K562 (cell line): Measurements from ENCODE around the gene PPP1R3E. TPM values are rescaled to one million over a fixed set of nuclear protein-coding genes. Genes with fewer than 3 reads are reported as not detected.

Experiments
- ETV5 ChIP-seq: sonication (generic); formaldehyde crosslinking; IDR thresholded peaks from 2 replicates; pipeline ENCODE4 v1.4.0; 2020; ENCODE audit warnings: low read depth, mild to moderate bottlenecking, missing genetic modification reagents
- HDAC1 ChIP-seq, 2 experiments: fragments of 450-650 bp; IDR thresholded peaks; 2 replicates each; pipeline ENCODE4 v1.6.1; 2016 to 2017; ENCODE audit warnings: inconsistent platforms in 1 of 2, mild to moderate bottlenecking in 1 of 2, moderate library complexity in 1 of 2
- KLF13 ChIP-seq: fragments of 450-650 bp; IDR thresholded peaks from 2 replicates; pipeline ENCODE4 v1.6.1; 2016; ENCODE audit warnings: missing genetic modification characterization, low read depth, mild to moderate bottlenecking, missing compliant biosample characterization, moderate library complexity, borderline replicate concordance
- MGA ChIP-seq: fragments of 450-650 bp; IDR thresholded peaks from 2 replicates; pipeline ENCODE4 v1.6.1; 2016; ENCODE audit warnings: mild to moderate bottlenecking, moderate library complexity
- MITF ChIP-seq: IDR thresholded peaks from 2 replicates; pipeline ENCODE4 v1.6.1; 2014; ENCODE audit warnings: antibody characterized with exemption
- MYBL2 ChIP-seq, 2 experiments: fragments of 450-650 bp in 1 of 2; sonication (generic) in 1 of 2; formaldehyde crosslinking in 1 of 2; IDR thresholded peaks; 2 replicates each; pipeline versions ENCODE4 v1.6.1 to v1.8.1; 2017 to 2022; ENCODE audit warnings: borderline replicate concordance in 1 of 2, inconsistent platforms in 1 of 2, low read depth in 1 of 2, mild to moderate bottlenecking in 1 of 2, missing genetic modification reagents in 1 of 2, moderate library complexity in 1 of 2
- NELFE ChIP-seq: IDR thresholded peaks from 2 replicates; pipeline ENCODE4 v1.6.1; 2011; ENCODE audit warnings: mild to moderate bottlenecking; ENCODE audit not compliant: insufficient read depth, insufficient read length
- RBM25 ChIP-seq: fragments of 200-400 bp; formaldehyde crosslinking; IDR thresholded peaks from 2 replicates; pipeline ENCODE4 v1.6.1; 2018; ENCODE audit warnings: low read length, low read depth, moderate library complexity; ENCODE audit not compliant: severe bottlenecking
- RBM34 ChIP-seq: fragments of 200-400 bp; formaldehyde crosslinking; IDR thresholded peaks from 2 replicates; pipeline ENCODE4 v1.6.1; 2018; ENCODE audit warnings: low read length, borderline replicate concordance; ENCODE audit not compliant: insufficient read depth
- TBL1XR1 ChIP-seq, 2 experiments: IDR thresholded peaks; 2 replicates each; pipeline ENCODE4 v1.6.1; 2012; ENCODE audit warnings: improper control_type of control experiment in 2 of 2, low read length in 2 of 2, mild to moderate bottlenecking in 1 of 2
- ZBTB7A ChIP-seq: IDR thresholded peaks from 2 replicates; pipeline ENCODE4 v1.6.1; 2011; ENCODE audit warnings: low read depth, mild to moderate bottlenecking, low read length, moderate library complexity, borderline replicate concordance; ENCODE audit not compliant: control insufficient read depth
- ZNF324 ChIP-seq: fragments of 250-450 bp; sonication (Bioruptor Pico); IDR thresholded peaks from 2 replicates; pipeline ENCODE4 v1.4.0; 2020; ENCODE audit warnings: mild to moderate bottlenecking
- ZNF384 ChIP-seq: IDR thresholded peaks from 2 replicates; pipeline ENCODE4 v1.6.1; 2012; ENCODE audit warnings: low read depth, low read length, improper control_type of control experiment
- ZNF589 ChIP-seq: fragments of 200-800 bp; sonication (Bioruptor generic); IDR thresholded peaks from 2 replicates; pipeline ENCODE4 v1.6.1; 2016; ENCODE audit warnings: low read depth, missing genetic modification characterization, missing compliant biosample characterization
- polyA plus RNA-seq, 8 experiments: library from polyadenylated mRNA; depleted of rRNA in 4 of 8; stranded (reverse) in 5 of 8; unstranded in 3 of 8; fragments of >200 nt; fragmentation: Nextera tagmentation in 2 of 8; fragmentation: Illumina TruSeq in 1 of 8; extraction: Ambion mirVana in 2 of 8; extraction: Trizol in 1 of 8; gene quantifications; 2 replicates each; pipeline versions ENCODE4 v1.2.1 to v1.2.3, GENCODE V29; 2011 to 2014; ENCODE audit warnings: inconsistent platforms in 1 of 8, missing spikeins in 1 of 8
- total RNA-seq, 7 experiments: library from RNA; depleted of rRNA in 6 of 7; stranded (reverse); fragments of >200 nt in 6 of 7; fragmentation: Illumina TruSeq in 2 of 7; extraction: Trizol in 2 of 7; gene quantifications; 2 replicates each; pipeline versions ENCODE4 v1.2.1 to v1.2.3, GENCODE V29; 2011 to 2021; ENCODE audit warnings: low replicate concordance in 1 of 7

The PPP1R3E gene
- total and polyA plus RNA-seq, 9 of the 15 experiments (the other 6 are each of a cell fraction or from before 2014, with no cell fraction given): 3.2 to 18.4 (median 7.6) TPM

- TF ChIP-seq MGA: no peak
- no peak for TF ChIP-seq ZBTB7A
- TF ChIP-seq ZNF324 (CRISPR knock-in tag): no peak
- no peak for TF ChIP-seq NELFE
- TF ChIP-seq TBL1XR1 (IDR thresholded peaks at IDR 0.05; ENCODE audit: low read length in 2 of 2): peak in 1 of 2 experiments; percentile 88; a peak in 2 of 4 replicates
- TF ChIP-seq HDAC1 (IDR thresholded peaks at IDR 0.05): peak in 1 of 2 experiments; percentile 87; a peak in 2 of 4 replicates
- TF ChIP-seq ZNF589 (CRISPR knock-in tag): no peak
- no peak for TF ChIP-seq RBM25
- no peak for TF ChIP-seq RBM34
- TF ChIP-seq MYBL2 (IDR thresholded peaks at IDR 0.05; ENCODE audit: low read depth): no peak
- TF ChIP-seq MYBL2 (CRISPR knock-in tag; IDR thresholded peaks at IDR 0.05; ENCODE audit: borderline replicate concordance): no peak
- TF ChIP-seq MITF: no peak
- TF ChIP-seq KLF13 (tag): peak; percentile 27; the same call in 1 of the 2 replicates
- peak; percentile 72 for TF ChIP-seq ETV5 (CRISPR knock-in tag)
- peak; percentile 31; the same call in 1 of the 2 replicates for TF ChIP-seq ZNF384
These were observed 3.9 kb upstream of the PPP1R3E start, which contains the start of gene BCL2L2 (continued) for GRCh38 chr14:23306412-23307145.
